Loucy (cell line): Measurements from ENCODE around the gene FOS.

Source experiments
- H2AFZ ChIP-seq: fragments of 200-600 bp; sonication (generic); 2 replicates; pipeline ENCODE4 v1.6.0; 2016; ENCODE audit warnings: antibody characterized with exemption, mild to moderate bottlenecking, low read length, moderate library complexity
- H3F3A ChIP-seq: fragments of 200-600 bp; 2 replicates; pipeline ENCODE4 v1.6.0; 2016; ENCODE audit warnings: antibody characterized with exemption, low read depth, mild to moderate bottlenecking
- H3K27me3 ChIP-seq: fragments of 200-600 bp; sonication (generic); 2 replicates; pipeline ENCODE4 v1.6.1; 2014; ENCODE audit warnings: low read length, mild to moderate bottlenecking; ENCODE audit not compliant: insufficient read depth, poor library complexity, severe bottlenecking
- H3K36me3 ChIP-seq: fragments of 200-600 bp; sonication (generic); 2 replicates; pipeline ENCODE4 v1.6.1; 2016; ENCODE audit warnings: low read length; ENCODE audit not compliant: insufficient read depth
- H3K4me1 ChIP-seq: fragments of 200-600 bp; sonication (generic); 2 replicates; pipeline ENCODE4 v1.5.1; 2014; ENCODE audit warnings: low read length, mild to moderate bottlenecking; ENCODE audit not compliant: insufficient read depth, poor library complexity, severe bottlenecking
- H3K4me2 ChIP-seq: fragments of 200-600 bp; sonication (generic); 2 replicates; pipeline ENCODE4 v1.6.0; 2014; ENCODE audit warnings: antibody characterized with exemption, low read length, low read depth, mild to moderate bottlenecking; ENCODE audit not compliant: poor library complexity, severe bottlenecking
- H3K4me3 ChIP-seq: fragments of 200-600 bp; sonication (generic); 2 replicates; pipeline ENCODE4 v1.5.1; 2014; ENCODE audit warnings: low read length, mild to moderate bottlenecking, mixed read lengths; ENCODE audit not compliant: poor library complexity, severe bottlenecking
- H3K79me2 ChIP-seq: fragments of 200-600 bp; sonication (generic); 2 replicates; pipeline ENCODE4 v1.6.1; 2014; ENCODE audit warnings: low read length; ENCODE audit not compliant: insufficient read depth
- H3K9ac ChIP-seq: fragments of 200-600 bp; sonication (generic); 2 replicates; pipeline ENCODE4 v1.6.0; 2014; ENCODE audit warnings: mild to moderate bottlenecking, low read depth, low read length, moderate library complexity; ENCODE audit not compliant: poor library complexity, severe bottlenecking
- H3K9me2 ChIP-seq: fragments of 200-600 bp; sonication (generic); replicated peaks from 2 replicates; pipeline ENCODE4 v1.6.1; 2016; ENCODE audit warnings: low read depth, low read length, mixed read lengths
- H3K9me3 ChIP-seq: fragments of 200-600 bp; sonication (generic); 2 replicates; pipeline ENCODE4 v1.6.1; 2014; ENCODE audit warnings: mild to moderate bottlenecking, antibody characterized with exemption, low read length, low read depth; ENCODE audit not compliant: insufficient read depth
- H4K20me1 ChIP-seq: fragments of 200-600 bp; sonication (generic); 2 replicates; pipeline ENCODE4 v1.6.0; 2014; ENCODE audit warnings: antibody characterized with exemption, low read length, mild to moderate bottlenecking; ENCODE audit not compliant: insufficient read depth, poor library complexity, severe bottlenecking
- CTCF ChIP-seq: fragments of 200-600 bp; sonication (generic); conservative IDR thresholded peaks from 2 replicates; pipeline ENCODE4 v1.5.1; 2014; ENCODE audit warnings: mild to moderate bottlenecking, antibody characterized with exemption, low read length
- EZH2phosphoT487 ChIP-seq: fragments of 200-600 bp; IDR thresholded peaks from 2 replicates; pipeline ENCODE4 v1.6.1; 2018; ENCODE audit warnings: antibody characterized with exemption, mild to moderate bottlenecking, moderate library complexity, borderline replicate concordance

The FOS gene

GRCh38 chr14:75323571-75323970 lies 44.9 kb downstream of the FOS start:
- H3K79me2 ChIP-seq: no peaks in the 10 kb centered on the region
- H3K36me3 ChIP-seq: no peaks in the 10 kb centered on the region
- no peak overlapping the region for H3K4me2 ChIP-seq
- no peaks in the 10 kb centered on the region for H3K4me1 ChIP-seq
- TF ChIP-seq CTCF (no peak), EZH2phosphoT487 (no peak)
- H3K27me3 ChIP-seq: no peaks in the 10 kb centered on the region
- no peak overlapping the region for H2AFZ ChIP-seq
- no peak overlapping the region for H3K9ac ChIP-seq
- no peak overlapping the region for H3K4me3 ChIP-seq
- H3F3A ChIP-seq: no peaks in the 10 kb centered on the region
- no peaks in the 10 kb centered on the region for H4K20me1 ChIP-seq
- H3K9me2 ChIP-seq: no peaks in the 10 kb centered on the region
- no peaks in the 10 kb centered on the region for H3K9me3 ChIP-seq

- Histone ChIP-seq H3K4me1 (peaks cover 17% of the 10 kb centered on the region), H3K36me3 (no peaks in the 10 kb centered on the region), H3K27me3 (no peaks in the 10 kb centered on the region), H3K4me2 (no peak overlapping the region), H3K9me3 (no peaks in the 10 kb centered on the region), H4K20me1 (no peaks in the 10 kb centered on the region), H3K9ac (no peak overlapping the region), H3F3A (no peaks in the 10 kb centered on the region), H3K9me2 (no peaks in the 10 kb centered on the region), H3K4me3 (no peak overlapping the region), H3K79me2 (no peaks in the 10 kb centered on the region), H2AFZ (no peak overlapping the region)
- TF ChIP-seq CTCF (no peak), EZH2phosphoT487 (no peak)
Measured at GRCh38 chr14:75328558-75329155, 50.0 kb downstream of the FOS start.

GRCh38 chr14:75329369-75329768 lies 50.7 kb downstream of the FOS start:
- no peaks in the 10 kb centered on the region for H3K9me3 ChIP-seq
- no peaks in the 10 kb centered on the region for H3K79me2 ChIP-seq
- H4K20me1 ChIP-seq: no peaks in the 10 kb centered on the region
- H2AFZ ChIP-seq: 0 out of 2 replicates have a peak overlapping the region, but pooled peaks have one; percentile 36
- H3K9ac ChIP-seq: no peak overlapping the region
- H3K4me1 ChIP-seq: peaks cover 25% of the 10 kb centered on the region
- TF ChIP-seq EZH2phosphoT487 (no peak), CTCF (no peak)
- no peaks in the 10 kb centered on the region for H3F3A ChIP-seq
- H3K4me2 ChIP-seq: no peak overlapping the region
- no peaks in the 10 kb centered on the region for H3K27me3 ChIP-seq
- H3K4me3 ChIP-seq: no peak overlapping the region
- no peaks in the 10 kb centered on the region for H3K9me2 ChIP-seq
- no peaks in the 10 kb centered on the region for H3K36me3 ChIP-seq
